HG02884 (cell line): ENCODE results near the gene ABO.
"Not testable (repeated sequence)": the region's sequence is repeated elsewhere in the genome, so short reads cannot be mapped to it uniquely, and the experiment has no call there.

Source experiments
- ATAC-seq: cut with Tn5 transposase; IDR thresholded peaks from one replicate; pipeline ENCODE4 v1.9.1; 2021; ENCODE audit warnings: mild to moderate bottlenecking, moderate library complexity; ENCODE audit not compliant: unreplicated experiment

ABO gene

DNA sequence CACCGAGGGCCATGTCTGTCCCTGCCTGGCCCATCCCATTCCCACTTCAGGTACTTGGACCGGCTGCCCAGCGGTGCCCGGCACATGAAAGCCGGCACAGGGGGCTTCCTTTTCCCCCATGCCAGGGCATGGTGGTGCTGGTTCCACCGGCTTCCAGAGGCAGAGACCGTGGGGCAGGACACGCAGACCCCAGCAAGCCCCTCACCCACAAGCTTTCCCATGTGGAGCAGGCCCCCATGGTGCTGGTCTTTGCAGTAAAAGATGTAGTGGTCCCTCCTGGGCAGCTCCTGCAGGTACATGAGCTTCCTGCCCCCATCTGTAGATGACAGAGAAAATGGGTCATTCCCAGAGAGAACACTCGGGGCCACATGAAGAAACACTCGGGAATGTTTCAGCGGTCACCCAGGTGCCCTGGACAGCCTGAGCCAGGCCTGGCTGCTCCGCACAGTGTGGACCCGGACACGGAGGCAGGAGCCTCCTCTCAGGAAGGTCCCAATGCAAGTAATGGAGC lies 67.9 kb downstream of the ABO start:
- ATAC-seq: no peak

DNA sequence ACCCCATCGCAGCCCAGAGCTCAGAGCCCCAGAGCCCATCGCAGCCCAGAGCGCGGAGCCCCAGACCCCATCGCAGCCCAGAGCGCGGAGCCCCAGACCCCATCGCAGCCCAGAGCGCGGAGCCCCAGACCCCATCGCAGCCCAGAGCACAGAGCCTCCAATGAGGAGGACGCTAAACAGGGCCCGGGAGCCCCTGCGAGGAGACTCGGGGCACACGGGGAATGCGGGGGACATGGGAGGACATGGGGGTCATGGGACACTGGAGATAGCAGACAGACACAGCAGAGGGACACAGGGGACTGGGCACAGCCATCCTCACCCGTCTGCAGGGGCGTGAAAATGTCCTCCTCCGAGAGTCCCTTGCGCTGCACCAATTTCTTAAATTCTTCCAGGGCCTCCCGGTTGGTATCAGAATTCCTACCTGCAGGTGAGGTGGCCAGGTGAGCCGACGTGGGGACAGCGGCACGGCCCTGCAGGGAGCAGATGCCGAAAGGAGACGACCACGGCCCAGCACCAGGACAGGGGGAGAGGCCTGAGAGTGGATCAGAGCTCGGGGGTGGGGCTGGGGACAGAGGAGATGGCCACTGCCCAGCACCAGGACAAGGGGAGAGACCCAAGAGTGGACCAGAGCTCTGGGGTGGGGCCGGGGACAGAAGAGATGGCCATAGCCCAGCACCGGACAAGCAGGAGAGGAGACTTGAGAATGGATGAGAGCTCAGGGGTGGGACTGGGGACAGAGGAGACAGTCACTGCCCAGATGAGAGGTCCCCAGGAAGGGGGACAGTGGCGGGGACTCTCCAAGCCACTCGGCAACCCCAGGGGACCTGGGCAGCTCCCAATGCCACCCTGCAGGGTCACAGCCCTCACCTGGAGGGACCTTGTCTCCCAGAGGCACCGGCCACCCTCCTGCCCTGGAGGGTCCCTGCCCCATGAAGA lies 68.7 kb downstream of the ABO start:
- ATAC-seq: no peak

DNA sequence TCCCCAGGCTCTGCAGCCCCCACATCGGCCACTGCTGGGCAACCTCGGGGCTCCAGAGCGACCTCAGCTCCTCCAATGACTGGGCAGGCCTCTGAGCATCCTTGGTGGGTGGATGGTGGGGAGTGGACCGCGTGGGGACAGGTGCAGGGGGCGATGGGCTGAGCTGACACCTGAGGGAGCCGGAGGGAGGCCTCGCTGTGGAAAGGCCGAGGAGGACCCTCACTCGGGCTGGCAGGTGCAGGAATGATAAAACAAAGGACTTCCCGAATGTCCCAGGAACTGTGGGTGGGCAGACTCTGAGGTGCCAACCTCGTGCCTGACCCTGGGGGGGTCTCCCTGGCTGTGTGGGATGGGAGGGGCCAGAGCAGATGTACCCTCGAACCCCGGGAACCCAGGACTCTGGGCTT lies 69.5 kb downstream of the ABO start:
- ATAC-seq: not testable (repeated sequence)
